H1 (cell line): ENCODE measurements around the gene LRRC28. TPM values are rescaled to one million over a fixed set of nuclear protein-coding genes. Genes with fewer than 3 reads are reported as not detected.

Source experiments
- CTCF ChIA-PET: fragments of 300-600 bp; sonication (Branson Sonifier 250); formaldehyde crosslinking; loops from one replicate; lab custom pipeline; 2021; ENCODE audit not compliant: partially characterized antibody; lab: Charles Lee
- POLR2A ChIA-PET: fragments of 300-600 bp; sonication (Branson Sonifier 250); formaldehyde crosslinking; loops from one replicate; lab custom pipeline; 2021; ENCODE audit warnings: inconsistent platforms; ENCODE audit not compliant: partially characterized antibody; lab: Charles Lee
- DNase-seq, 2 experiments: peaks; one replicate each; pipeline versions ENCODE4 v3.0.0 to v3.0.0-alpha.2; 2010 to 2022; ENCODE audit warnings: low spot score in 2 of 2, low read depth in 1 of 2, mixed read lengths in 1 of 2
- FAIRE-seq: peaks from 2 replicates; lab custom pipeline; 2011; peaks lifted over from hg19 to GRCh38; lab: Jason Lieb, UNC
- H2AFZ ChIP-seq: 2 replicates; pipeline ENCODE4 v1.8.1; 2012; ENCODE audit warnings: low read length, inconsistent platforms
- H2AK5ac ChIP-seq: 2 replicates; pipeline ENCODE4 v1.6.1; 2013; ENCODE audit warnings: low read depth, low read length
- H2BK120ac ChIP-seq: replicated peaks from 2 replicates; pipeline ENCODE3; 2013; ENCODE audit warnings: low read depth, low read length, inconsistent platforms
- H2BK12ac ChIP-seq: 2 replicates; pipeline ENCODE4 v1.6.1; 2013; ENCODE audit warnings: low read depth, low read length
- H2BK15ac ChIP-seq: 2 replicates; pipeline ENCODE4 v1.6.1; 2013; ENCODE audit warnings: low read length
- H2BK20ac ChIP-seq: 2 replicates; pipeline ENCODE4 v1.6.1; 2013; ENCODE audit warnings: low read length
- H2BK5ac ChIP-seq: 2 replicates; pipeline ENCODE4 v1.6.1; 2013; ENCODE audit warnings: low read depth, low read length
- H3K14ac ChIP-seq: 2 replicates; pipeline ENCODE4 v1.6.1; 2013; ENCODE audit warnings: inconsistent platforms; ENCODE audit not compliant: insufficient read length
- H3K18ac ChIP-seq: 2 replicates; pipeline ENCODE4 v1.6.1; 2013; ENCODE audit warnings: low read length; ENCODE audit errors: extremely low read depth
- H3K23ac ChIP-seq: 2 replicates; pipeline ENCODE4 v1.6.1; 2013; ENCODE audit warnings: inconsistent platforms; ENCODE audit not compliant: insufficient read length
- H3K23me2 ChIP-seq: 2 replicates; pipeline ENCODE4 v1.6.1; 2013; ENCODE audit warnings: low read depth, low read length
- H3K27ac ChIP-seq: 2 replicates; pipeline ENCODE4 v1.6.1; 2011; ENCODE audit warnings: low read depth, low read length, inconsistent platforms
- H3K27me3 ChIP-seq, 4 experiments: replicated peaks in 1 of 4; 1 replicate in 1 of 4; 2 replicates in 3 of 4; pipeline versions ENCODE4 v1.6.1 to v1.8.1; 2011 to 2013; ENCODE audit warnings: low read length in 3 of 4, mild to moderate bottlenecking in 3 of 4, inconsistent platforms in 2 of 4, mixed read lengths in 2 of 4, moderate library complexity in 1 of 4; ENCODE audit not compliant: control insufficient read depth in 3 of 4, insufficient read depth in 3 of 4; ENCODE audit errors: extremely low read depth in 1 of 4
- H3K36me3 ChIP-seq, 4 experiments: 2 replicates each; pipeline versions ENCODE4 v1.6.1 to v1.8.1; 2011 to 2013; ENCODE audit warnings: mild to moderate bottlenecking in 4 of 4, low read length in 3 of 4, moderate library complexity in 2 of 4, control low read depth in 1 of 4, inconsistent platforms in 1 of 4; ENCODE audit not compliant: insufficient read depth in 4 of 4, control insufficient read depth in 2 of 4
- H3K4ac ChIP-seq: replicated peaks from 2 replicates; pipeline ENCODE3; 2013; ENCODE audit warnings: low read length, low read depth, mixed read lengths, inconsistent platforms; ENCODE audit not compliant: insufficient read length
- H3K4me1 ChIP-seq, 4 experiments: replicated peaks in 1 of 4; 1 replicate in 1 of 4; 2 replicates in 3 of 4; pipeline versions ENCODE4 v1.6.1 to v1.8.1; 2011 to 2013; ENCODE audit warnings: low read length in 3 of 4, inconsistent platforms in 2 of 4, mixed read lengths in 1 of 4; ENCODE audit not compliant: insufficient read depth in 4 of 4, control insufficient read depth in 3 of 4
- H3K4me2 ChIP-seq, 2 experiments: 2 replicates each; pipeline versions ENCODE4 v1.6.1 to v1.8.1; 2011 to 2013; ENCODE audit warnings: low read depth in 2 of 2, low read length in 2 of 2, control low read depth in 1 of 2, inconsistent platforms in 1 of 2, mild to moderate bottlenecking in 1 of 2; ENCODE audit not compliant: insufficient read depth in 1 of 2
- H3K4me3 ChIP-seq, 4 experiments: fragments of 200-600, 300-600 bp in 1 of 4; sonication (generic), shearing (Covaris generic), sonication (Bioruptor Twin) in 1 of 4; 2 replicates each; pipeline versions ENCODE4 v1.5.1 to v1.8.1; 2011 to 2016; ENCODE audit warnings: low read length in 4 of 4, low read depth in 3 of 4, control low read depth in 2 of 4, inconsistent platforms in 2 of 4, mild to moderate bottlenecking in 2 of 4, mixed read lengths in 1 of 4, moderate library complexity in 1 of 4; ENCODE audit not compliant: insufficient read depth in 2 of 4; ENCODE audit errors: extremely low read depth in 1 of 4
- H3K56ac ChIP-seq: replicated peaks from 2 replicates; pipeline ENCODE3; 2013; ENCODE audit warnings: low read depth, mild to moderate bottlenecking, mixed read lengths, low read length, inconsistent platforms; ENCODE audit not compliant: insufficient read length
- H3K79me1 ChIP-seq: 2 replicates; pipeline ENCODE4 v1.6.1; 2013; ENCODE audit warnings: low read depth, low read length, control low read depth
- H3K79me2 ChIP-seq, 2 experiments: 2 replicates each; pipeline versions ENCODE4 v1.6.1 to v1.8.1; 2012 to 2013; ENCODE audit warnings: low read length in 2 of 2, mild to moderate bottlenecking in 2 of 2, inconsistent platforms in 1 of 2; ENCODE audit not compliant: insufficient read depth in 2 of 2, control insufficient read depth in 1 of 2
- H3K9ac ChIP-seq, 4 experiments: replicated peaks in 1 of 4; 1 replicate in 1 of 4; 2 replicates in 3 of 4; pipeline versions ENCODE4 v1.6.1 to v1.8.1; 2011 to 2013; ENCODE audit warnings: low read depth in 3 of 4, low read length in 3 of 4, control low read depth in 2 of 4, mild to moderate bottlenecking in 2 of 4, moderate library complexity in 2 of 4, inconsistent platforms in 1 of 4; ENCODE audit errors: extremely low read depth in 1 of 4
- H3K9me3 ChIP-seq, 2 experiments: 2 replicates each; pipeline versions ENCODE4 v1.6.1 to v1.8.1; 2012 to 2013; ENCODE audit warnings: mild to moderate bottlenecking in 2 of 2, moderate library complexity in 2 of 2, control low read depth in 1 of 2, inconsistent platforms in 1 of 2, low read depth in 1 of 2, low read length in 1 of 2, mixed read lengths in 1 of 2; ENCODE audit not compliant: insufficient read depth in 2 of 2
- H4K20me1 ChIP-seq, 2 experiments: replicated peaks in 1 of 2; 2 replicates each; pipeline versions ENCODE3 to v1.8.1; 2011 to 2013; ENCODE audit warnings: inconsistent platforms in 2 of 2, low read length in 2 of 2, mild to moderate bottlenecking in 1 of 2; ENCODE audit not compliant: insufficient read depth in 2 of 2, control insufficient read depth in 1 of 2
- H4K5ac ChIP-seq: 2 replicates; pipeline ENCODE4 v1.6.1; 2013; ENCODE audit warnings: low read length, low read depth, mixed read lengths, inconsistent platforms; ENCODE audit not compliant: insufficient read length
- H4K8ac ChIP-seq: 2 replicates; pipeline ENCODE4 v1.8.0; 2013; ENCODE audit warnings: mild to moderate bottlenecking, moderate library complexity, low read length, inconsistent platforms; ENCODE audit not compliant: insufficient read depth; ENCODE audit errors: extremely low read depth
- H4K91ac ChIP-seq: replicated peaks from 2 replicates; pipeline ENCODE3; 2013; ENCODE audit warnings: low read length, mixed read lengths, inconsistent platforms; ENCODE audit not compliant: insufficient read length
- ATF3 ChIP-seq: IDR thresholded peaks from 2 replicates; pipeline ENCODE4 v1.6.1; 2011; ENCODE audit warnings: low read depth, mild to moderate bottlenecking, low read length; ENCODE audit not compliant: insufficient read depth
- CTBP2 ChIP-seq: IDR thresholded peaks from 2 replicates; pipeline ENCODE4 v1.7.0; 2011; ENCODE audit warnings: borderline replicate concordance, mild to moderate bottlenecking, moderate library complexity, mixed read lengths, low read length; ENCODE audit not compliant: insufficient read depth, insufficient read length
- EP300 ChIP-seq, 2 experiments: IDR thresholded peaks; 1 replicate in 1 of 2; 2 replicates in 1 of 2; pipeline ENCODE4 v1.6.1; 2011 to 2012; ENCODE audit warnings: low read depth in 2 of 2, low read length in 2 of 2, mild to moderate bottlenecking in 2 of 2, borderline replicate concordance in 1 of 2, inconsistent platforms in 1 of 2, moderate library complexity in 1 of 2
- GABPA ChIP-seq: IDR thresholded peaks from 2 replicates; pipeline ENCODE4 v1.6.1; 2011; ENCODE audit warnings: mild to moderate bottlenecking, low read length, moderate library complexity, borderline replicate concordance; ENCODE audit not compliant: insufficient read depth
- KDM1A ChIP-seq: fragments of 200-600, 300-600 bp; sonication (generic); IDR thresholded peaks from 2 replicates; pipeline ENCODE4 v1.7.1; 2016; ENCODE audit warnings: mild to moderate bottlenecking, low read length, borderline replicate concordance
- KDM5A ChIP-seq: fragments of 200-600 bp; IDR thresholded peaks from 2 replicates; pipeline ENCODE4 v1.7.1; 2012; ENCODE audit warnings: mild to moderate bottlenecking, low read length, inconsistent platforms, mixed read lengths
- PHF8 ChIP-seq: fragments of 200-600 bp; sonication (generic); conservative IDR thresholded peaks from 2 replicates; pipeline ENCODE4 v1.7.1; 2012; ENCODE audit warnings: low read depth, mild to moderate bottlenecking, inconsistent platforms, low read length, moderate library complexity
- POLR2AphosphoS5 ChIP-seq: IDR thresholded peaks from 2 replicates; pipeline ENCODE4 v1.6.1; 2011; ENCODE audit warnings: low read depth, low read length
- RBBP5 ChIP-seq: IDR thresholded peaks from 2 replicates; pipeline ENCODE4 v1.7.1; 2012; ENCODE audit warnings: low read depth, mild to moderate bottlenecking, inconsistent platforms, low read length, moderate library complexity, borderline replicate concordance
- SP4 ChIP-seq: IDR thresholded peaks from 2 replicates; pipeline ENCODE4 v1.6.1; 2012; ENCODE audit warnings: low read length, inconsistent platforms
- USF2 ChIP-seq: IDR thresholded peaks from 2 replicates; pipeline ENCODE4 v1.6.1; 2011; ENCODE audit warnings: low read length, improper control_type of control experiment
- WGBS, 2 experiments: shearing (Covaris generic) in 1 of 2; methylation state at CpG; one replicate each; pipeline versions ENCODE4 v1.1.6 to v1.1.7; 2013 to 2015; ENCODE audit warnings: low lambda C conversion rate in 2 of 2, mixed read lengths in 2 of 2, inconsistent platforms in 1 of 2, low coverage in 1 of 2, missing lambda C conversion rate in 1 of 2; ENCODE audit not compliant: insufficient replicate concordance in 2 of 2, insufficient coverage in 1 of 2, insufficient read length in 1 of 2; ENCODE audit errors: extremely low coverage in 1 of 2, missing lambda C conversion rate in 1 of 2; 5-methylcytosine and 5-hydroxymethylcytosine counted together
- polyA plus RNA-seq, 7 experiments: library from polyadenylated mRNA; depleted of rRNA in 3 of 7; stranded (reverse) in 5 of 7; unstranded in 2 of 7; fragments of >200 nt in 5 of 7; fragments of 200-250 nt in 2 of 7; gene quantifications; 1 replicate in 5 of 7; 2 replicates in 1 of 7; 4 replicates in 1 of 7; pipeline versions ENCODE4 v1.2.1 to v1.2.3, GENCODE V29; 2011 to 2013; ENCODE audit warnings: missing spikeins in 2 of 7, mixed read lengths in 2 of 7
- total RNA-seq: library from RNA; stranded (reverse); fragmentation: NEBNext Ultra II Directional; extraction: Animal tissue kit (Norgen Biotek cat#: 25700); gene quantifications from 2 replicates; pipeline ENCODE4 v1.2.1, GENCODE V29; 2021

LRRC28 gene
- total and polyA plus RNA-seq, 2 of the 8 experiments (the other 6 are each of a cell fraction or from before 2014, with no cell fraction given): 20.2 to 23.3 TPM

- Histone ChIP-seq H4K20me1 (no peaks in the 10 kb centered on the region), H3K23me2 (no peaks in the 10 kb centered on the region), H3K36me3 (no peaks in the 10 kb centered on the region), H3K56ac (no peak overlapping the region), H4K8ac (no peak overlapping the region), H3K4ac (no peak overlapping the region), H3K27me3 (no peaks in the 10 kb centered on the region), H3K9ac (no peak overlapping the region), H3K4me2 (no peak overlapping the region), H2BK15ac (no peak overlapping the region), H3K4me3 (no peak overlapping the region), H2BK120ac (no peak overlapping the region), H3K14ac (no peak overlapping the region), H4K91ac (no peak overlapping the region), H3K79me2 (no peaks in the 10 kb centered on the region), H3K79me1 (no peaks in the 10 kb centered on the region), H2AK5ac (no peak overlapping the region), H2BK20ac (no peak overlapping the region), H4K5ac (no peak overlapping the region), H3K23ac (no peak overlapping the region), H3K27ac (no peak overlapping the region), H2BK12ac (no peak overlapping the region), H3K4me1 (peaks cover 0 to 4% (median 0%) of the 10 kb centered on the region in 4 experiments; a peak in 1 of 7 replicates), H3K18ac (no peak overlapping the region), H2AFZ (no peak overlapping the region), H3K9me3 (no peaks in the 10 kb centered on the region), H2BK5ac (no peak overlapping the region)
- DNase-seq: no peak
- POLR2A ChIA-PET: no interaction called here
- WGBS, 2 experiments: 93% methylated on average over 3 of the region's 3 CpGs; no CpG with 5 or more reads in 1 of the 2 experiments
- FAIRE-seq: no peak
- CTCF ChIA-PET: interaction anchor here (0.7 to 2.3 kb wide), 5 partner anchors 16 to 383 kb away, joined by 3 to 8 read pairs (median 5); no protein-coding TSS in a partner anchor
- TF ChIP-seq SP4 (no peak), EP300 (IDR thresholded peaks at IDR 0.05; ENCODE audit: borderline replicate concordance in 1 of 2, low read depth in 2 of 2, low read length in 2 of 2) (no peak), KDM1A (no peak), PHF8 (no peak), CTBP2 (no peak), POLR2AphosphoS5 (no peak), KDM5A (no peak), ATF3 (no peak), USF2 (no peak), GABPA (no peak), RBBP5 (no peak)
Measured at GRCh38 chr15:99345832-99346462, 94.7 kb downstream of the LRRC28 start.
